WTC11 (cell line): ENCODE data around the gene ZMAT3. TPM values are rescaled to one million over a fixed set of nuclear protein-coding genes. Genes with fewer than 3 reads are reported as not detected.

Experiments
- ATAC-seq: fragments of 200-7000 bp; cut with Tn5 transposase; 2 replicates; pipeline ENCODE4 v1.10.0; 2021; ENCODE audit warnings: mild to moderate bottlenecking, moderate library complexity
- CTCF ChIA-PET: fragments of 300-600 bp; sonication (Branson Sonifier 250); formaldehyde crosslinking; loops from one replicate; lab custom pipeline; 2021; ENCODE audit warnings: antibody characterized with exemption; lab: Charles Lee
- POLR2A ChIA-PET: fragments of 350-600 bp; sonication (Branson Sonifier 250); formaldehyde crosslinking; loops from one replicate; lab custom pipeline; 2021; ENCODE audit warnings: antibody characterized with exemption; lab: Charles Lee
- DNase-seq: peaks from one replicate; pipeline ENCODE4 v3.0.0; 2021; ENCODE audit warnings: low spot score
- H3K27ac Mint-ChIP-seq: 2 replicates; pipeline ENCODE4 v1.8.0; 2021; ENCODE audit warnings: mixed read lengths
- H3K27me3 Mint-ChIP-seq: 2 replicates; pipeline ENCODE4 v1.8.0; 2021; ENCODE audit warnings: low read depth, mild to moderate bottlenecking, moderate library complexity, mixed read lengths
- H3K36me3 Mint-ChIP-seq: 2 replicates; pipeline ENCODE4 v1.8.0; 2021; ENCODE audit warnings: mixed read lengths
- H3K4me1 Mint-ChIP-seq: 2 replicates; pipeline ENCODE4 v1.8.0; 2022; ENCODE audit warnings: mixed read lengths
- H3K4me3 Mint-ChIP-seq: 2 replicates; pipeline ENCODE4 v1.8.0; 2021; ENCODE audit warnings: mild to moderate bottlenecking, moderate library complexity, mixed read lengths
- H3K9me3 Mint-ChIP-seq: 2 replicates; pipeline ENCODE4 v1.8.0; 2021; ENCODE audit warnings: mixed read lengths
- FOXK1 ChIP-seq: sonication (generic); formaldehyde crosslinking; IDR thresholded peaks from 2 replicates; pipeline ENCODE4 v1.8.0; 2022; ENCODE audit warnings: mild to moderate bottlenecking, moderate library complexity, missing genetic modification reagents
- NFE2L1 ChIP-seq: sonication (generic); formaldehyde crosslinking; IDR thresholded peaks from 2 replicates; pipeline ENCODE4 v1.8.1; 2023; ENCODE audit warnings: missing genetic modification reagents
- PRRX2 ChIP-seq: fragments of 250-450 bp; sonication (Bioruptor Pico); IDR thresholded peaks from 2 replicates; pipeline ENCODE4 v1.8.0; 2021; ENCODE audit warnings: mild to moderate bottlenecking
- ZNF232 ChIP-seq: sonication (generic); formaldehyde crosslinking; IDR thresholded peaks from 2 replicates; pipeline ENCODE4 v1.8.0; 2022; ENCODE audit warnings: mild to moderate bottlenecking, missing genetic modification reagents
- ZNF423 ChIP-seq: fragments of 250-450 bp; sonication (Bioruptor Pico); IDR thresholded peaks from 2 replicates; pipeline ENCODE4 v2.1.2; 2022; ENCODE audit warnings: mild to moderate bottlenecking, moderate library complexity
- total RNA-seq: library from RNA; stranded (reverse); gene quantifications from 3 replicates; pipeline ENCODE4 v1.2.3, GENCODE V29; 2021
- TF ChIP-seq, protein P1 (sequence below): fragments of 200-600 bp; IDR thresholded peaks from 2 replicates; pipeline ENCODE4 v1.8.0; 2022; ENCODE audit warnings: antibody characterized with exemption
- TF ChIP-seq, protein P2 (sequence below): sonication (generic); formaldehyde crosslinking; conservative IDR thresholded peaks from 2 replicates; pipeline ENCODE4 v1.8.1; 2023; ENCODE audit warnings: mild to moderate bottlenecking, low read depth, missing genetic modification reagents, moderate library complexity
- TF ChIP-seq, protein P3 (sequence below): sonication (generic); formaldehyde crosslinking; IDR thresholded peaks from 2 replicates; pipeline ENCODE4 v1.8.0; 2023; ENCODE audit warnings: mild to moderate bottlenecking, missing genetic modification reagents
- TF ChIP-seq, protein P4 (sequence below): sonication (generic); formaldehyde crosslinking; IDR thresholded peaks from 2 replicates; pipeline ENCODE4 v1.8.0; 2022; ENCODE audit warnings: missing genetic modification reagents

The ZMAT3 gene
- total RNA-seq, 1 experiment from 2014 or later: 24.1 TPM

DNA sequence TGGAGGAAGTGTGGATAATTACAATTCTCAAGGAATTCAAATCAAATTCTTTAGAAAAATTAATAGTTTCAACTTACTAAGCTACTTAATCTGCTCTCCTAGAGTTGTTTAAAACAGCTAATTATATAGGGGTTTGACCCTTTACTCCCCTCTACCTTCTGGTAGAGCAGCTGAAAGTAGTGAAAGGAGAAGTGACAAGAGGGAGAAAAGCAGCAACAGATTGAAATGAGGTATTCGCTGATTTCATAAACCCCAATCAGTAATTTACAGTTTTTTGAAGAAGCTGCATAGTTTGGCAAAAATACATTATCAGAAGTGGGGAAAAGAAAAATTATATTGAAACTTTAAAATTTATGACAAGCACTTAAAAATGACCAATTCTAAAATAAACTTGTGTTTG is 52.8 kb downstream of the ZMAT3 start:
- peaks cover 5% of the 10 kb centered on the region; the same call in 1 of the 2 replicates for H3K9me3 Mint-ChIP-seq

DNA sequence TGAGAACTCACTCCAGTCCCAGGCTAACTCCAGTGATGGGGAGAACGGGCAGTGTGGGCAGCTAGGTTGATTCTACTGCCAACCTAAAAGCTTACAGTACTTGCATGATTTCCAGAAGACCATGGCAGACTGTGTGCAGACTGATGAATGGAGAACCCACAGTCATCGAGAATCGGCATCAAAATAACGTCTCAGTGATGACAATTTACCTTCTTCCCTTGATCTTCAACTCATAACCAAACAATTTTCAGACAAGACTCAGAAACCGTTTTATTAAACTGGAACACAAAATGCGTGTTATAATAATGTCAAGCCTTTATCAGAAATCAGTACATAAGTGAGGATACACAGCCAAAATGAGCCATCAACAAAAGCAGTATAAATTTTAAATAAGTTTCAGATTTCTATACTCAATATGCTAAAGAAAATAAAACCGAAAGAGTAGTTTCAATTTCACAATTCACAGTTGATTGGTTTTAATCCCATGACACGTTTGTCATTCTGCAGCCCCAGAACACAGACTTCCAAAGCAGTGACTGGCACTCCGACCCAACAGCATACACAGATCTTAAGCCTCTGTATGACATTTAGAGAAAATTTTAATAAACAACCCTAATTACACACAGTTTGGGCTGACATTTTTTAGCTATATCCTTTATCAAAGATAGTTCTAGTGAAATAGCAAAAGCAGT is 54.5 kb downstream of the ZMAT3 start:
- CTCF ChIA-PET: interaction anchor here (1.7 kb wide), 1 partner anchor 305 kb away, joined by 17 read pairs; no protein-coding TSS in a partner anchor
- peaks cover 17% of the 10 kb centered on the region for H3K9me3 Mint-ChIP-seq

More for the DNA sequence above, 52.8 kb downstream of the ZMAT3 start:
- TF ChIP-seq PRRX2 (CRISPR knock-in tag): no peak
- Mint-ChIP-seq H3K4me1 (no peaks in the 10 kb centered on the region), H3K36me3 (peaks cover 8% of the 10 kb centered on the region; the same call in 1 of the 2 replicates), H3K27ac (no peak overlapping the region), H3K4me3 (no peak overlapping the region), H3K27me3 (no peaks in the 10 kb centered on the region)
- DNase-seq: no peak
- no peak for ATAC-seq
- CTCF ChIA-PET: no interaction called here
- POLR2A ChIA-PET: no interaction called here

DNA sequence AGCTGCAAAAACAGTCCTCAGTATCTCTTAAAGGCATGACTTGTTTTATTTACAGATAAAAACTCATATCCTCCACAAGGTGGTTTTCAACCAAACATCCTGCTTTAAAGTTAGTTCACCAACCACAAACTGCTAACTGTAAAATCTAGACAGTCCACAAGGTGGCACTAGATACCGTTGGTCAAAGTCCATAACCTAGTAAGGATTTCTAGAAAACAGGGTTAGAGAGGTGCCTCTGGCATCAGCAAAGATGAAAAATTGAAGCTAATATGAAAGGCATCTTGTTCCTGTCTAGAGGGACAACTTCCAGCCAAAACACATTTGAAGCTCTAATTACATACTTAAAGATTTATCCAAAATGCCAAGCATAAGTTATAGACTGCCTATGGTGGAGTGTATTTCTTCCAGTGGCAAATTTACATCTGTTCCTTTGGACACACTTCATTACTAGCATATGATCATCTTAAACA is 56.0 kb downstream of the ZMAT3 start:
- ATAC-seq: peak; percentile 85
- TF ChIP-seq NFE2L1 (CRISPR knock-in tag) (no peak), ZNF423 (CRISPR knock-in tag) (no peak)
- TF ChIP-seq, protein P1, sequence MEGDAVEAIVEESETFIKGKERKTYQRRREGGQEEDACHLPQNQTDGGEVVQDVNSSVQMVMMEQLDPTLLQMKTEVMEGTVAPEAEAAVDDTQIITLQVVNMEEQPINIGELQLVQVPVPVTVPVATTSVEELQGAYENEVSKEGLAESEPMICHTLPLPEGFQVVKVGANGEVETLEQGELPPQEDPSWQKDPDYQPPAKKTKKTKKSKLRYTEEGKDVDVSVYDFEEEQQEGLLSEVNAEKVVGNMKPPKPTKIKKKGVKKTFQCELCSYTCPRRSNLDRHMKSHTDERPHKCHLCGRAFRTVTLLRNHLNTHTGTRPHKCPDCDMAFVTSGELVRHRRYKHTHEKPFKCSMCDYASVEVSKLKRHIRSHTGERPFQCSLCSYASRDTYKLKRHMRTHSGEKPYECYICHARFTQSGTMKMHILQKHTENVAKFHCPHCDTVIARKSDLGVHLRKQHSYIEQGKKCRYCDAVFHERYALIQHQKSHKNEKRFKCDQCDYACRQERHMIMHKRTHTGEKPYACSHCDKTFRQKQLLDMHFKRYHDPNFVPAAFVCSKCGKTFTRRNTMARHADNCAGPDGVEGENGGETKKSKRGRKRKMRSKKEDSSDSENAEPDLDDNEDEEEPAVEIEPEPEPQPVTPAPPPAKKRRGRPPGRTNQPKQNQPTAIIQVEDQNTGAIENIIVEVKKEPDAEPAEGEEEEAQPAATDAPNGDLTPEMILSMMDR: peak; percentile 72
- peak; percentile 23 for DNase-seq
- Mint-ChIP-seq H3K4me1 (no peaks in the 10 kb centered on the region), H3K4me3 (no peak overlapping the region), H3K27ac (no peak overlapping the region), H3K27me3 (no peaks in the 10 kb centered on the region), H3K36me3 (peaks cover 31% of the 10 kb centered on the region), H3K9me3 (peaks cover 29% of the 10 kb centered on the region)
- CTCF ChIA-PET: interaction anchor here (0.5 to 1.7 kb wide), 8 partner anchors 81 to 331 kb away, joined by 3 to 17 read pairs (median 4); no protein-coding TSS in a partner anchor
- POLR2A ChIA-PET: no interaction called here

More for the DNA sequence above, 54.5 kb downstream of the ZMAT3 start:
- Mint-ChIP-seq H3K27me3 (no peaks in the 10 kb centered on the region), H3K4me3 (no peak overlapping the region), H3K4me1 (no peaks in the 10 kb centered on the region), H3K36me3 (peaks cover 19% of the 10 kb centered on the region), H3K27ac (no peak overlapping the region)
- DNase-seq (no peak), ATAC-seq (no peak)
- POLR2A ChIA-PET: no interaction called here
- TF ChIP-seq, protein P2, sequence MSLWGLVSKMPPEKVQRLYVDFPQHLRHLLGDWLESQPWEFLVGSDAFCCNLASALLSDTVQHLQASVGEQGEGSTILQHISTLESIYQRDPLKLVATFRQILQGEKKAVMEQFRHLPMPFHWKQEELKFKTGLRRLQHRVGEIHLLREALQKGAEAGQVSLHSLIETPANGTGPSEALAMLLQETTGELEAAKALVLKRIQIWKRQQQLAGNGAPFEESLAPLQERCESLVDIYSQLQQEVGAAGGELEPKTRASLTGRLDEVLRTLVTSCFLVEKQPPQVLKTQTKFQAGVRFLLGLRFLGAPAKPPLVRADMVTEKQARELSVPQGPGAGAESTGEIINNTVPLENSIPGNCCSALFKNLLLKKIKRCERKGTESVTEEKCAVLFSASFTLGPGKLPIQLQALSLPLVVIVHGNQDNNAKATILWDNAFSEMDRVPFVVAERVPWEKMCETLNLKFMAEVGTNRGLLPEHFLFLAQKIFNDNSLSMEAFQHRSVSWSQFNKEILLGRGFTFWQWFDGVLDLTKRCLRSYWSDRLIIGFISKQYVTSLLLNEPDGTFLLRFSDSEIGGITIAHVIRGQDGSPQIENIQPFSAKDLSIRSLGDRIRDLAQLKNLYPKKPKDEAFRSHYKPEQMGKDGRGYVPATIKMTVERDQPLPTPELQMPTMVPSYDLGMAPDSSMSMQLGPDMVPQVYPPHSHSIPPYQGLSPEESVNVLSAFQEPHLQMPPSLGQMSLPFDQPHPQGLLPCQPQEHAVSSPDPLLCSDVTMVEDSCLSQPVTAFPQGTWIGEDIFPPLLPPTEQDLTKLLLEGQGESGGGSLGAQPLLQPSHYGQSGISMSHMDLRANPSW (CRISPR knock-in tag): no peak
- TF ChIP-seq, protein P3, sequence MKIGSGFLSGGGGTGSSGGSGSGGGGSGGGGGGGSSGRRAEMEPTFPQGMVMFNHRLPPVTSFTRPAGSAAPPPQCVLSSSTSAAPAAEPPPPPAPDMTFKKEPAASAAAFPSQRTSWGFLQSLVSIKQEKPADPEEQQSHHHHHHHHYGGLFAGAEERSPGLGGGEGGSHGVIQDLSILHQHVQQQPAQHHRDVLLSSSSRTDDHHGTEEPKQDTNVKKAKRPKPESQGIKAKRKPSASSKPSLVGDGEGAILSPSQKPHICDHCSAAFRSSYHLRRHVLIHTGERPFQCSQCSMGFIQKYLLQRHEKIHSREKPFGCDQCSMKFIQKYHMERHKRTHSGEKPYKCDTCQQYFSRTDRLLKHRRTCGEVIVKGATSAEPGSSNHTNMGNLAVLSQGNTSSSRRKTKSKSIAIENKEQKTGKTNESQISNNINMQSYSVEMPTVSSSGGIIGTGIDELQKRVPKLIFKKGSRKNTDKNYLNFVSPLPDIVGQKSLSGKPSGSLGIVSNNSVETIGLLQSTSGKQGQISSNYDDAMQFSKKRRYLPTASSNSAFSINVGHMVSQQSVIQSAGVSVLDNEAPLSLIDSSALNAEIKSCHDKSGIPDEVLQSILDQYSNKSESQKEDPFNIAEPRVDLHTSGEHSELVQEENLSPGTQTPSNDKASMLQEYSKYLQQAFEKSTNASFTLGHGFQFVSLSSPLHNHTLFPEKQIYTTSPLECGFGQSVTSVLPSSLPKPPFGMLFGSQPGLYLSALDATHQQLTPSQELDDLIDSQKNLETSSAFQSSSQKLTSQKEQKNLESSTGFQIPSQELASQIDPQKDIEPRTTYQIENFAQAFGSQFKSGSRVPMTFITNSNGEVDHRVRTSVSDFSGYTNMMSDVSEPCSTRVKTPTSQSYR (CRISPR knock-in tag): no peak
- TF ChIP-seq, protein P4, sequence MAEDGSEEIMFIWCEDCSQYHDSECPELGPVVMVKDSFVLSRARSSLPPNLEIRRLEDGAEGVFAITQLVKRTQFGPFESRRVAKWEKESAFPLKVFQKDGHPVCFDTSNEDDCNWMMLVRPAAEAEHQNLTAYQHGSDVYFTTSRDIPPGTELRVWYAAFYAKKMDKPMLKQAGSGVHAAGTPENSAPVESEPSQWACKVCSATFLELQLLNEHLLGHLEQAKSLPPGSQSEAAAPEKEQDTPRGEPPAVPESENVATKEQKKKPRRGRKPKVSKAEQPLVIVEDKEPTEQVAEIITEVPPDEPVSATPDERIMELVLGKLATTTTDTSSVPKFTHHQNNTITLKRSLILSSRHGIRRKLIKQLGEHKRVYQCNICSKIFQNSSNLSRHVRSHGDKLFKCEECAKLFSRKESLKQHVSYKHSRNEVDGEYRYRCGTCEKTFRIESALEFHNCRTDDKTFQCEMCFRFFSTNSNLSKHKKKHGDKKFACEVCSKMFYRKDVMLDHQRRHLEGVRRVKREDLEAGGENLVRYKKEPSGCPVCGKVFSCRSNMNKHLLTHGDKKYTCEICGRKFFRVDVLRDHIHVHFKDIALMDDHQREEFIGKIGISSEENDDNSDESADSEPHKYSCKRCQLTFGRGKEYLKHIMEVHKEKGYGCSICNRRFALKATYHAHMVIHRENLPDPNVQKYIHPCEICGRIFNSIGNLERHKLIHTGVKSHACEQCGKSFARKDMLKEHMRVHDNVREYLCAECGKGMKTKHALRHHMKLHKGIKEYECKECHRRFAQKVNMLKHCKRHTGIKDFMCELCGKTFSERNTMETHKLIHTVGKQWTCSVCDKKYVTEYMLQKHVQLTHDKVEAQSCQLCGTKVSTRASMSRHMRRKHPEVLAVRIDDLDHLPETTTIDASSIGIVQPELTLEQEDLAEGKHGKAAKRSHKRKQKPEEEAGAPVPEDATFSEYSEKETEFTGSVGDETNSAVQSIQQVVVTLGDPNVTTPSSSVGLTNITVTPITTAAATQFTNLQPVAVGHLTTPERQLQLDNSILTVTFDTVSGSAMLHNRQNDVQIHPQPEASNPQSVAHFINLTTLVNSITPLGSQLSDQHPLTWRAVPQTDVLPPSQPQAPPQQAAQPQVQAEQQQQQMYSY (CRISPR knock-in tag): no peak
- no peak for TF ChIP-seq ZNF232 (CRISPR knock-in tag)
- TF ChIP-seq FOXK1 (CRISPR knock-in tag): no peak
